Thymus (tissue), 11 donors: ENCODE data around the gene LCNL1. TPM values are rescaled to one million over a fixed set of nuclear protein-coding genes. Genes with fewer than 3 reads are reported as not detected.

ENCODE experiments used
- DNase-seq, 9 donors: peaks; one replicate each; pipeline ENCODE4 v3.0.0-alpha.2; 2013; ENCODE audit warnings: low spot score in 9 of 9, low read depth in 6 of 9, missing footprints in 1 of 9
- H3K27ac ChIP-seq, 2 donors: one replicate each; pipeline ENCODE4 v1.5.1; 2013; ENCODE audit warnings: control low read depth in 1 of 2, low read depth in 1 of 2, low read length in 1 of 2, mild to moderate bottlenecking in 1 of 2, moderate library complexity in 1 of 2
- H3K27me3 ChIP-seq, 2 donors: one replicate each; pipeline ENCODE4 v1.5.1; 2013; ENCODE audit warnings: low read length in 1 of 2; ENCODE audit not compliant: control insufficient read depth in 2 of 2, insufficient read depth in 1 of 2
- H3K36me3 ChIP-seq, 2 donors: one replicate each; pipeline ENCODE4 v1.5.1; 2013; ENCODE audit warnings: low read length in 1 of 2, mild to moderate bottlenecking in 1 of 2, moderate library complexity in 1 of 2; ENCODE audit not compliant: control insufficient read depth in 2 of 2, insufficient read depth in 2 of 2
- H3K4me1 ChIP-seq, 2 donors: one replicate each; pipeline ENCODE4 v1.5.1; 2013; ENCODE audit warnings: low read length in 2 of 2; ENCODE audit not compliant: control insufficient read depth in 2 of 2, insufficient read depth in 2 of 2
- H3K4me3 ChIP-seq, 2 donors: one replicate each; pipeline ENCODE4 v1.5.1; 2013; ENCODE audit warnings: low read length in 2 of 2, control low read depth in 1 of 2, mild to moderate bottlenecking in 1 of 2
- H3K9me3 ChIP-seq, 2 donors: one replicate each; pipeline ENCODE4 v1.5.1; 2013; ENCODE audit warnings: low read length in 1 of 2, mild to moderate bottlenecking in 1 of 2; ENCODE audit not compliant: control insufficient read depth in 2 of 2, insufficient read depth in 1 of 2
- WGBS: extraction: QIAGEN DNeasy Blood & Tissue Kit; methylation state at CpG from one replicate; pipeline ENCODE4 v1.1.7; 2013; 5-methylcytosine and 5-hydroxymethylcytosine counted together
- polyA plus RNA-seq: library from polyadenylated mRNA; stranded (reverse); fragments of 200-250 nt; gene quantifications from one replicate; pipeline ENCODE4 v1.2.3, GENCODE V29; 2013
- total RNA-seq: library from RNA; stranded (reverse); fragments of 120-200 nt; gene quantifications from one replicate; pipeline ENCODE4 v1.2.4, GENCODE V29; 2013
- donor health status: healthy.

Gene LCNL1
- total and polyA plus RNA-seq, 2 donors, result 0.19 to 5.0 TPM

DNA sequence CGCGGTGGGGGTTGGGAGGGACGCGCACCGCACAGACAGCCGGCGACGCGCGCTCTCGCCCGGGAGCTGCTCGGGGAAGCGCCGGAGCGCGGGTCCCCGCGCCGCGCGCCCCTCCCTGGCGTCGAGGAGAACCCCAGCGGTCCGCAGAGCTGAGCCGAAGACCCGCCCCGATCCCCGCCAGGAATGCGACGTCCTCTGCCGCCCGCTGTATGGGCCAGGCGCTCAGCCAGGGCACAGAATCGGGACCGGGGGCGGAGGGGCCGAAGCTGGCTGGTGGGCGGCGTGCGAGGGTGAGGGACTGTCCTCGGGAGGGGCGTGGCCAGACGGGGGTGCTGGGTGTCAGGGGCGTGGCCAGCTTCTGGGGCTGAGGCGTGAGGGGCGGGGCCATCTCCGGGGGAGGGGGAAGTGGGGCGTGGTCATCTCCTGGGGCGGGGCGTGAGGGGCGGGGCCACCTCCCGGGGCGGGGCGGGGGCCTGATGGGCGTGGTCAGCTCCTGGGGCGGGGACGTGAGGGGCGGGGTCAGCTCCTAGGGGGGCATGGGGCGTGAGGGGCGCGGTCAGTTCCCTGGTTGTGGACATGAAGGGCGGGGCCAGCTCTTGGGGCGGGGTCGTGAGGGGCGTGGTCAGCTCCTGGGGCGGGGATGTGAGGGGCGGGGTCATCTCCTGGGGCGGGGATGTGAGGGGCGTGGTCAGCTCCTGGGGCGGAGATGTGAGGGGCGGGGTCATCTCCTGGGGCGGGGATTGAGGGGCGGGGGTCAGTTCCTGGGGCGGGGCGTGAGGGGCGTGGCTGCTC lies 4.5 kb upstream of the LCNL1 start:
- peak overlapping the region; percentile 3 to 40 for H3K4me3 ChIP-seq
- 7% methylated on average over 77 of the region's 78 CpGs for WGBS
- peaks cover 3 to 6% of the 10 kb centered on the region in 2 donors for H3K4me1 ChIP-seq
- H3K27me3 ChIP-seq, result peaks cover 9 to 88% of the 10 kb centered on the region in 2 donors
- no peaks in the 10 kb centered on the region for H3K9me3 ChIP-seq
- no peak overlapping the region for H3K27ac ChIP-seq
- H3K36me3 ChIP-seq, result no peaks in the 10 kb centered on the region
- no peak for DNase-seq

DNA sequence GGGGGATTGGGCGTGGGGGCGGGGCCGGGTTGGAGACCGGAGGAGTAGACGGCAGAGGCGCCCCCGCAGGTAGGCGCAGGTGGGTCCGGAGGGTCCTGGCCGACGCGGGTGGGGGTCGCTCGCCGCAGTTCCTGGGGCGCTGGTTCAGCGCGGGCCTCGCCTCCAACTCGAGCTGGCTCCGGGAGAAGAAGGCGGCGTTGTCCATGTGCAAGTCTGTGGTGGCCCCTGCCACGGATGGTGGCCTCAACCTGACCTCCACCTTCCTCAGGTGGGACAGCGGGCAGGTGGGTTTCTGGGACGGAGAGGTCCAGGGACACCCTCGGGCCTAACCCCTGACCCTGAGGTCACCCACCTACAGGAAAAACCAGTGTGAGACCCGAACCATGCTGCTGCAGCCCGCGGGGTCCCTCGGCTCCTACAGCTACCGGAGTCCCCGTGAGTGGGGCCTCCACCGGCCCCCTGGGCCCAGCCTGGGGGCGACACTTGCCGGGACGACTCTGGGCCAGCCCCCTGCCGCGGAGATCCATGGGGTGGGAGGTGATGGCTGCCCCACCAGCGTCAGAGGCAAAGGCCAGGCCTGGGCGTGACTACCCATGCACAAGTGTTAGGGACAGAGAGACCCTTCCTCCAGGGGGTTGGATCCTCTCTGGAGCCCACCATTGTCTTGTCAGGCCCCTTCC lies 3.8 kb upstream of the LCNL1 start:
- WGBS, result 60% methylated on average over 41 of the region's 41 CpGs
- Histone ChIP-seq H3K4me1 (peaks cover 3 to 6% of the 10 kb centered on the region in 2 donors), H3K4me3 (no peak overlapping the region), H3K27ac (no peak overlapping the region), H3K27me3 (peaks cover 16 to 93% of the 10 kb centered on the region in 2 donors), H3K36me3 (no peaks in the 10 kb centered on the region), H3K9me3 (no peaks in the 10 kb centered on the region)
- no peak for DNase-seq

DNA sequence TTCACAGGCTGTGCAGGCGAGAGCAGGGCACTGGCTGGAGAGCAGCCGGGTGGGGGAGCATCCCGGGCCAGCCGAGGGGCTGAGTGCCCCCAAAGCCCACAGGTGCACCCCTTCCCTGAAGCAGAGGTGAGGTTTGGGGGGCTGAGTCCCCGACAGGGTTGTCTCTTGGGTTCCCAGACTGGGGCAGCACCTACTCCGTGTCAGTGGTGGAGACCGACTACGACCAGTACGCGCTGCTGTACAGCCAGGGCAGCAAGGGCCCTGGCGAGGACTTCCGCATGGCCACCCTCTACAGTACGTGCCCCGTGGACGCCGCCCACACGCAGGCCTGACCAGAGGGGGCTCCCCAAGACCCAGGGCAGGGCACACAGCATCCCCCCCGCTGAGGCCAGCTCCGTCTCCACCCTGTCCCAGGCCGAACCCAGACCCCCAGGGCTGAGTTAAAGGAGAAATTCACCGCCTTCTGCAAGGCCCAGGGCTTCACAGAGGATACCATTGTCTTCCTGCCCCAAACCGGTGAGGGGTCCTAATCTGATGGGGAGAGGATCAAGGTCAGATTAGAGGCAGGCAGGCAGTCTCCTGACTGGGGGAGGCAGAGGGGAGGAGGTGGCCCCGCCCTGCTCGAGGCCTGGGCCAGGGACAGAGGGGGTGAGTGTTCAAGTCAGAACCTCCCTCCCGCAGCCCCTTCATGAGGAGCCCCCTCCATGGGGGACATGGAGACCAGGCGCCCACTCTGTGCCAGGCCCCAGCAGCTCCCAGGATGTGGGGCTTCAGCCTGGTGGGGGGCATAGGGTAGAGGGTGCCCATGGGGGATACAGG lies 2.8 kb upstream of the LCNL1 start:
- H3K27ac ChIP-seq, result no peak overlapping the region
- 97% methylated on average over 26 of the region's 26 CpGs for WGBS
- no peak for DNase-seq
- peaks cover 5 to 8% of the 10 kb centered on the region in 2 donors for H3K4me1 ChIP-seq
- no peak overlapping the region for H3K4me3 ChIP-seq
- no peaks in the 10 kb centered on the region for H3K9me3 ChIP-seq
- no peaks in the 10 kb centered on the region for H3K36me3 ChIP-seq
- H3K27me3 ChIP-seq, result peaks cover 26 to 95% of the 10 kb centered on the region in 2 donors

DNA sequence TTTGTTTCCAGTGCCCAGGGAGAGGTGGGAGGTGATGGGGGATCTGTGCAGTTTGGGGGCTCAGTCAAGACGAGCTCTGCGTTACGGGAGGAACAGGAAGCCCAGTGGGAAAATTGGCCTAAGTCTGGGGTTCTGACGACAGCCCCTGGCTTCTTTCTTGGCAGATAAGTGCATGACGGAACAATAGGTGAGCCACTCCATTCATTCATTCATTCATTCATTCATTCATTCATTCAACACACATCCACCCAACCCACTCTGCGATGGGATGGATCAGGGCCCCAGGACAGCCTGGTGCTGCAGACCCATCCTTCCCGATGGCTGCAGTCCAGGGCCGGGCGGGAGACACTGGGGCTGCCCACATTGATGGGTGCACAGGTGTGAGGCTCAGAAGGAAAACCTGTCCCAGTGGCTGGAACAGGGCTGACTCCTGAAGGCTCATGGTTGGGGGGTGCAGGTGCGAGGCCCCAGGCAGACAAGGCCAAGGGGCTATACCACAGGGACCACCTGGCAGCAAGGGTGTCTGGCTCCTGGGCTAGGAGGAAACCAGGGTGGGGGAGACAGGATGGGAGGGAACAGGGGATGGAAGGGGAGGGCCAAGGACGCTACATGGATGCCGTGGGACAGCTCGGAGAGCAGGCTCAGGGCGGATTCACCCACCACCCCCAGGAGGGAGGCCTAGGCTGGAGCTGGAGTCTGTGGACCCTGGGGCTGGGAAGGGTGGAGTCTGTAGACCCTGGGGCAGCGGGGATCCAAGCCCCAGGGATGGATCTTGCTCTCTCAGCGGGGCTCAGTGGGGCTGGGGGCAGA lies 1.9 kb upstream of the LCNL1 start:
- no peak for DNase-seq
- H3K4me1 ChIP-seq, result peaks cover 5 to 12% of the 10 kb centered on the region in 2 donors
- no peak overlapping the region for H3K27ac ChIP-seq
- H3K4me3 ChIP-seq, result no peak overlapping the region
- no peaks in the 10 kb centered on the region for H3K36me3 ChIP-seq
- no peaks in the 10 kb centered on the region for H3K9me3 ChIP-seq
- peaks cover 35 to 95% of the 10 kb centered on the region in 2 donors for H3K27me3 ChIP-seq
- WGBS, result 96% methylated on average over 16 of the region's 16 CpGs

DNA sequence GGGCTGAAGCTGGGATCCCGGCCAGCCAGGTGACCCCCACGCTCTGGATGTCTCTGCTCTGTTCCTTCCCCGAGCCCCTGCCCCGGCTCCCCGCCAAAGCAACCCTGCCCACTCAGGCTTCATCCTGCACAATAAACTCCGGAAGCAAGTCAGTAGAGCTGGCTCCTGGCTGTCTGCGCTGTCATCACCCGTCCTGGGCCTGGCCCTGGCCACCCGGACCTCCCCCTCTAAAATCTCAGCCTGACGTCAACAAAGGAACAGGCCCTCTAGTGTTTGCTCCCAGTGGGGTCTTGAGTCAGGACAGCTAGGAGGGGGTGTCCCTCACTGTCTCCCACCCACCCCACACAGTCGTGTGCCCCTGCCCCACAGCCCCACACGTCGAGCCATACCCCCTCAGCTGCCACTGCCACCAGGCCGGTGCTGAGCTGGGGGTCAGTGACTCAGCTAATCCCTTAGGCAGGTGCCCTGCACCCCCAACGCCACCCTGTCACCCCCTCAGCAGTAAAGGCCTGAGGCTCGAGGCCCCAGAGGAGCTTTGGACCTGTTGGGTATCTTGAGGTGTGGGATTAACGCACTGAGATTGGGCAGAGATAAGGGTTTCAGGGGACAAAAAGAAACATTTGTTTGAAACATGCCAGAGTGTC lies 1.1 kb upstream of the LCNL1 start:
- DNase-seq, result no peak
- peaks cover 5 to 9% of the 10 kb centered on the region in 2 donors for H3K4me1 ChIP-seq
- WGBS, result 83% methylated on average over 17 of the region's 17 CpGs
- H3K9me3 ChIP-seq, result no peaks in the 10 kb centered on the region
- H3K27me3 ChIP-seq, result peaks cover 41 to 95% of the 10 kb centered on the region in 2 donors
- H3K36me3 ChIP-seq, result no peaks in the 10 kb centered on the region
- no peak overlapping the region for H3K4me3 ChIP-seq
- no peak overlapping the region for H3K27ac ChIP-seq

DNA sequence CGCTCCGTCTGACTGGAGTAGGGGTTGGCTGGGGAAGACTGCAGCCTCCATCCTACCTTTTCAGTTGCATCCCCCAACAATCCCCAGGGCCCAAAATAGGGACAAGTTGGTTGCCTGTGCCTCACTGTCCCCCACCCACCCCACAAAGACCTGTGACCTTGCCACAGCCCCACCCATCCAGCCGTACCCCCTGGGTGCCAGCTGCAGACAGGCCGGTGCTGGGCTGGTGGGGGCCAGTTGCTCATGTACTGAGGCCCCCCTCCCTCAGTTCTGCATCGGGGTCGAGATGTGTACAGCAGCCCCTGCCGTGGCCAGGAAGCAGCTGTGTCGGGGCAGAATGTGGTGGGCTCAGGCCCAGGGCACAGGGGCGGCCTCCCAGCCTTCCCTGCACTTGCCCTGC lies 374 bp downstream of the LCNL1 start:
- peaks cover 2 to 6% of the 10 kb centered on the region in 2 donors for H3K4me1 ChIP-seq
- no peak overlapping the region for H3K4me3 ChIP-seq
- no peak overlapping the region for H3K27ac ChIP-seq
- 70% methylated on average over 9 of the region's 9 CpGs for WGBS
- peaks cover 39 to 94% of the 10 kb centered on the region in 2 donors for H3K27me3 ChIP-seq
- DNase-seq, result no peak
- no peaks in the 10 kb centered on the region for H3K36me3 ChIP-seq
- H3K9me3 ChIP-seq, result no peaks in the 10 kb centered on the region

DNA sequence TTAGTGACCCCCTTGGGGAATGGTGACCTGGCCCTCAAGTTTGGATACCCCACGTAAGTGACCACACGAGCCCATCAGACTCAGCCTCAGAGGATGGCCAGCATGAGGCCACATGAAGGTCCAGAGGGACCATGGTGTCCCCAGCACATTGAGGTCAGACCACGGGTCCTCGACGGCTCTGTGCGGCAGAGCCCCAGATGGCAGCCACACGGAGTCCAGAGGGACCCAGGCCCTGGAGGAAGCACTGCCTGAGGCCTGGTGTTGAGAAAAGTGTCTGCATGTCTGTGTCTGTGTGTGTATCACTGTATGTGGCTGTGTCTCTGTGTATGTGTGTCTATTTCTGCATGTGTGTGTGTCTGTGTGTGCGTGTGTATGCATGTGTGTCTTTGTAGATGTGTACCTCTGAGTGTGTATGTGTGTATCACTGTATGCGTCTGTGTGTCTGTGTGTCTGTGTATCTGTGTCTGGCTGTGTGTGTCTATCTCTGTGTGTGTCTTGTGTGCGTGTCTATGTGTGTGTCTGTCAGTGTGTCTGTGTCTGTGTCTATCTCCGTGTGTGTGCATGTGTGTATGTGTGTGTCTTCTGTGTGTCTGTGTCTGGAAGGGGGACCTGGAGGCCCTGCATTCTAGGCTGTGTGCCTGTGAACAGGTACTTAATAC lies 992 bp downstream of the LCNL1 start:
- no peak overlapping the region for H3K4me3 ChIP-seq
- no peak for DNase-seq
- H3K27me3 ChIP-seq, result peaks cover 41 to 96% of the 10 kb centered on the region in 2 donors
- no peak overlapping the region for H3K27ac ChIP-seq
- H3K9me3 ChIP-seq, result no peaks in the 10 kb centered on the region
- 87% methylated on average over 11 of the region's 11 CpGs for WGBS
- no peaks in the 10 kb centered on the region for H3K36me3 ChIP-seq
- H3K4me1 ChIP-seq, result peaks cover 2 to 6% of the 10 kb centered on the region in 2 donors
